WTC11 (cell line): ENCODE data around the gene GAPDHS. TPM values are rescaled to one million over a fixed set of nuclear protein-coding genes. Genes with fewer than 3 reads are reported as not detected.

ENCODE experiments used
- CREM ChIP-seq: sonication (generic); formaldehyde crosslinking; IDR thresholded peaks from 2 replicates; pipeline ENCODE4 v1.8.1; 2022; ENCODE audit warnings: mild to moderate bottlenecking, missing genetic modification reagents, moderate library complexity
- ETV6 ChIP-seq: sonication (generic); formaldehyde crosslinking; IDR thresholded peaks from 2 replicates; pipeline ENCODE4 v1.8.1; 2022; ENCODE audit warnings: mild to moderate bottlenecking, missing genetic modification reagents
- JUN ChIP-seq: sonication (generic); formaldehyde crosslinking; IDR thresholded peaks from 2 replicates; pipeline ENCODE4 v1.8.0; 2023; ENCODE audit warnings: mild to moderate bottlenecking, missing genetic modification reagents
- KAT7 ChIP-seq: sonication (generic); formaldehyde crosslinking; IDR thresholded peaks from 2 replicates; pipeline ENCODE4 v1.8.1; 2023; ENCODE audit warnings: missing genetic modification reagents, mild to moderate bottlenecking, borderline replicate concordance
- MXD4 ChIP-seq: fragments of 250-450 bp; sonication (Bioruptor Pico); IDR thresholded peaks from 2 replicates; pipeline ENCODE4 v1.8.0; 2021; ENCODE audit warnings: mild to moderate bottlenecking, moderate library complexity, borderline replicate concordance
- MYBL2 ChIP-seq: sonication (generic); formaldehyde crosslinking; IDR thresholded peaks from 2 replicates; pipeline ENCODE4 v1.8.1; 2023; ENCODE audit warnings: mild to moderate bottlenecking, moderate library complexity, missing genetic modification reagents
- NFATC4 ChIP-seq: fragments of 250-450 bp; sonication (Bioruptor Pico); IDR thresholded peaks from 2 replicates; pipeline ENCODE4 v1.9.0; 2021; ENCODE audit warnings: mild to moderate bottlenecking
- NFYB ChIP-seq: sonication (generic); formaldehyde crosslinking; conservative IDR thresholded peaks from 2 replicates; pipeline ENCODE4 v1.8.0; 2022; ENCODE audit warnings: low read depth, missing genetic modification reagents
- NR3C1 ChIP-seq: sonication (generic); formaldehyde crosslinking; conservative IDR thresholded peaks from 2 replicates; pipeline ENCODE4 v1.8.1; 2023; ENCODE audit warnings: low read depth, mild to moderate bottlenecking, missing genetic modification reagents
- OVOL2 ChIP-seq: fragments of 250-450 bp; sonication (Bioruptor Pico); IDR thresholded peaks from 2 replicates; pipeline ENCODE4 v1.9.0; 2021; ENCODE audit warnings: mild to moderate bottlenecking, borderline replicate concordance
- SP1 ChIP-seq: sonication (generic); formaldehyde crosslinking; conservative IDR thresholded peaks from 2 replicates; pipeline ENCODE4 v1.8.1; 2022; ENCODE audit warnings: missing genetic modification reagents
- TCF7 ChIP-seq: sonication (generic); formaldehyde crosslinking; IDR thresholded peaks from 2 replicates; pipeline ENCODE4 v1.8.0; 2022; ENCODE audit warnings: mild to moderate bottlenecking, low read depth, missing genetic modification reagents, moderate library complexity
- TP53 ChIP-seq: sonication (generic); formaldehyde crosslinking; IDR thresholded peaks from 2 replicates; pipeline ENCODE4 v1.8.1; 2023; ENCODE audit warnings: mild to moderate bottlenecking, missing genetic modification reagents
- ZNF317 ChIP-seq: sonication (generic); formaldehyde crosslinking; IDR thresholded peaks from 2 replicates; pipeline ENCODE4 v1.8.1; 2023; ENCODE audit warnings: low read depth, mild to moderate bottlenecking, moderate library complexity, missing genetic modification reagents, borderline replicate concordance
- total RNA-seq: library from RNA; stranded (reverse); gene quantifications from 3 replicates; pipeline ENCODE4 v1.2.3, GENCODE V29; 2021
- TF ChIP-seq, protein P1 (sequence below): sonication (generic); formaldehyde crosslinking; IDR thresholded peaks from 2 replicates; pipeline ENCODE4 v1.8.0; 2022; ENCODE audit warnings: missing genetic modification reagents
- TF ChIP-seq, protein P2 (sequence below): sonication (generic); formaldehyde crosslinking; IDR thresholded peaks from 2 replicates; pipeline ENCODE4 v1.8.0; 2022; ENCODE audit warnings: mild to moderate bottlenecking, missing genetic modification reagents
- TF ChIP-seq, protein P3 (sequence below): fragments of 250-450 bp; sonication (Bioruptor Pico); IDR thresholded peaks from 2 replicates; pipeline ENCODE4 v1.8.0; 2021; ENCODE audit warnings: mild to moderate bottlenecking
- TF ChIP-seq, protein P4 (sequence below): sonication (generic); formaldehyde crosslinking; conservative IDR thresholded peaks from 2 replicates; pipeline ENCODE4 v1.8.1; 2023; ENCODE audit warnings: mild to moderate bottlenecking, low read depth, missing genetic modification reagents, moderate library complexity
- TF ChIP-seq, protein P5 (sequence below): fragments of 250-450 bp; sonication (Bioruptor Pico); IDR thresholded peaks from 2 replicates; pipeline ENCODE4 v1.9.0; 2021; ENCODE audit warnings: mild to moderate bottlenecking
- TF ChIP-seq, protein P6 (sequence below): fragments of 250-450 bp; sonication (Bioruptor Pico); IDR thresholded peaks from 2 replicates; pipeline ENCODE4 v1.9.0; 2021; ENCODE audit warnings: mild to moderate bottlenecking, borderline replicate concordance
- TF ChIP-seq, protein P7 (sequence below): sonication (generic); formaldehyde crosslinking; IDR thresholded peaks from 2 replicates; pipeline ENCODE4 v1.8.1; 2023; ENCODE audit warnings: mild to moderate bottlenecking, missing genetic modification reagents
- TF ChIP-seq, protein P8 (sequence below): sonication (generic); formaldehyde crosslinking; IDR thresholded peaks from 2 replicates; pipeline ENCODE4 v1.8.1; 2023; ENCODE audit warnings: mild to moderate bottlenecking, missing genetic modification reagents, moderate library complexity

Gene GAPDHS
- total RNA-seq, 1 experiment from 2014 or later: 0.20 TPM

DNA sequence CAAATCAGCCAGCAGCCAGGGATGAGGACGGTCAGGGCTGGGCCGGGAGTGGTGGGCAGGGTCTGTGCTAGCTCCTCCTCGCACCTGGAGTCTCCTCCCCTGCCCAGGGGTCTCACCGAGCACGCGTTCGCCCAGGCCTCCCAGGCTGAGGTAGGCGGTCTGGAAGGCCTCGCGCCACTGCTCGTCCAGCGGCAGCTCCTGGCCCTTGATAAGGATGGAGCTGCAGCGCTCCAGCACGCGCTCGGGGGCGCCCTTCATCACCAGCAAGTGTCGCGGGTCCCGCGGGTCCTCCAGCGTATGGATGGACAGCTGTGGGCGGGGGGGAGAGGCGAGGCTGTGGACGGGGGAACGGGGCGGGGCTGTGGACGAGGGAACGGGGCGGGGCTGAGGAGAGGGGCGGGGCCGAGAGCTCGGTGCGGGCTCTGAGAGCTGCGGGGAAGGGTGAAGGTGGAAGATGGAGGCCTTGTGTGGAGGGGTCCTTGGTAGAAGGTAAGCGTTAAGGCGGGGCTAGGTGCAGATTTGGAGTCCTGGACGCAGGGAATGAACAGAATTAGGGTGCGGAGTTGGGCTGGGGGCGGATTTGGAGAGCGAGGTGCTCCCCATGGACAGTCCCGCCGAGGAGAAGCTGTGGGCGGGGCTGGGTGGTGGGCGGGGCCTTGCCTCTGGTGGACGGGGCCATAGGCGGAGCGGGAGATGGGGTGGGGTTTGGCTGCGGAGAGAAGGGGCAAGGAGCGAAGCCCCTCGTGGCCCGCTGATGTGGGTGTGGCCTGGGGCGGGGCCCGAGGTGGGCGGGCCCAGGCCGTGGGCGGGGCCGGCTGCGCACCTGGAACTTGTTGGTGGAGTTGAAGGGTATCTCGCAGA lies 24.5 kb downstream of the GAPDHS start (continued):
- TF ChIP-seq, protein P1, sequence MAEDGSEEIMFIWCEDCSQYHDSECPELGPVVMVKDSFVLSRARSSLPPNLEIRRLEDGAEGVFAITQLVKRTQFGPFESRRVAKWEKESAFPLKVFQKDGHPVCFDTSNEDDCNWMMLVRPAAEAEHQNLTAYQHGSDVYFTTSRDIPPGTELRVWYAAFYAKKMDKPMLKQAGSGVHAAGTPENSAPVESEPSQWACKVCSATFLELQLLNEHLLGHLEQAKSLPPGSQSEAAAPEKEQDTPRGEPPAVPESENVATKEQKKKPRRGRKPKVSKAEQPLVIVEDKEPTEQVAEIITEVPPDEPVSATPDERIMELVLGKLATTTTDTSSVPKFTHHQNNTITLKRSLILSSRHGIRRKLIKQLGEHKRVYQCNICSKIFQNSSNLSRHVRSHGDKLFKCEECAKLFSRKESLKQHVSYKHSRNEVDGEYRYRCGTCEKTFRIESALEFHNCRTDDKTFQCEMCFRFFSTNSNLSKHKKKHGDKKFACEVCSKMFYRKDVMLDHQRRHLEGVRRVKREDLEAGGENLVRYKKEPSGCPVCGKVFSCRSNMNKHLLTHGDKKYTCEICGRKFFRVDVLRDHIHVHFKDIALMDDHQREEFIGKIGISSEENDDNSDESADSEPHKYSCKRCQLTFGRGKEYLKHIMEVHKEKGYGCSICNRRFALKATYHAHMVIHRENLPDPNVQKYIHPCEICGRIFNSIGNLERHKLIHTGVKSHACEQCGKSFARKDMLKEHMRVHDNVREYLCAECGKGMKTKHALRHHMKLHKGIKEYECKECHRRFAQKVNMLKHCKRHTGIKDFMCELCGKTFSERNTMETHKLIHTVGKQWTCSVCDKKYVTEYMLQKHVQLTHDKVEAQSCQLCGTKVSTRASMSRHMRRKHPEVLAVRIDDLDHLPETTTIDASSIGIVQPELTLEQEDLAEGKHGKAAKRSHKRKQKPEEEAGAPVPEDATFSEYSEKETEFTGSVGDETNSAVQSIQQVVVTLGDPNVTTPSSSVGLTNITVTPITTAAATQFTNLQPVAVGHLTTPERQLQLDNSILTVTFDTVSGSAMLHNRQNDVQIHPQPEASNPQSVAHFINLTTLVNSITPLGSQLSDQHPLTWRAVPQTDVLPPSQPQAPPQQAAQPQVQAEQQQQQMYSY: no peak
- TF ChIP-seq NR3C1 (CRISPR knock-in tag): no peak
- no peak for TF ChIP-seq MXD4
- TF ChIP-seq ETV6 (CRISPR knock-in tag): no peak
- TF ChIP-seq, protein P2, sequence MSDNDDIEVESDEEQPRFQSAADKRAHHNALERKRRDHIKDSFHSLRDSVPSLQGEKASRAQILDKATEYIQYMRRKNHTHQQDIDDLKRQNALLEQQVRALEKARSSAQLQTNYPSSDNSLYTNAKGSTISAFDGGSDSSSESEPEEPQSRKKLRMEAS: peak; percentile 95
- TF ChIP-seq KAT7 (CRISPR knock-in tag): no peak
- no peak for TF ChIP-seq TP53 (CRISPR knock-in tag)
- no peak for TF ChIP-seq OVOL2 (CRISPR knock-in tag)
- peak; percentile 86 for TF ChIP-seq SP1
- TF ChIP-seq, protein P3, sequence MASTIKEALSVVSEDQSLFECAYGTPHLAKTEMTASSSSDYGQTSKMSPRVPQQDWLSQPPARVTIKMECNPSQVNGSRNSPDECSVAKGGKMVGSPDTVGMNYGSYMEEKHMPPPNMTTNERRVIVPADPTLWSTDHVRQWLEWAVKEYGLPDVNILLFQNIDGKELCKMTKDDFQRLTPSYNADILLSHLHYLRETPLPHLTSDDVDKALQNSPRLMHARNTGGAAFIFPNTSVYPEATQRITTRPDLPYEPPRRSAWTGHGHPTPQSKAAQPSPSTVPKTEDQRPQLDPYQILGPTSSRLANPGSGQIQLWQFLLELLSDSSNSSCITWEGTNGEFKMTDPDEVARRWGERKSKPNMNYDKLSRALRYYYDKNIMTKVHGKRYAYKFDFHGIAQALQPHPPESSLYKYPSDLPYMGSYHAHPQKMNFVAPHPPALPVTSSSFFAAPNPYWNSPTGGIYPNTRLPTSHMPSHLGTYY (CRISPR knock-in tag): no peak
- TF ChIP-seq, protein P4, sequence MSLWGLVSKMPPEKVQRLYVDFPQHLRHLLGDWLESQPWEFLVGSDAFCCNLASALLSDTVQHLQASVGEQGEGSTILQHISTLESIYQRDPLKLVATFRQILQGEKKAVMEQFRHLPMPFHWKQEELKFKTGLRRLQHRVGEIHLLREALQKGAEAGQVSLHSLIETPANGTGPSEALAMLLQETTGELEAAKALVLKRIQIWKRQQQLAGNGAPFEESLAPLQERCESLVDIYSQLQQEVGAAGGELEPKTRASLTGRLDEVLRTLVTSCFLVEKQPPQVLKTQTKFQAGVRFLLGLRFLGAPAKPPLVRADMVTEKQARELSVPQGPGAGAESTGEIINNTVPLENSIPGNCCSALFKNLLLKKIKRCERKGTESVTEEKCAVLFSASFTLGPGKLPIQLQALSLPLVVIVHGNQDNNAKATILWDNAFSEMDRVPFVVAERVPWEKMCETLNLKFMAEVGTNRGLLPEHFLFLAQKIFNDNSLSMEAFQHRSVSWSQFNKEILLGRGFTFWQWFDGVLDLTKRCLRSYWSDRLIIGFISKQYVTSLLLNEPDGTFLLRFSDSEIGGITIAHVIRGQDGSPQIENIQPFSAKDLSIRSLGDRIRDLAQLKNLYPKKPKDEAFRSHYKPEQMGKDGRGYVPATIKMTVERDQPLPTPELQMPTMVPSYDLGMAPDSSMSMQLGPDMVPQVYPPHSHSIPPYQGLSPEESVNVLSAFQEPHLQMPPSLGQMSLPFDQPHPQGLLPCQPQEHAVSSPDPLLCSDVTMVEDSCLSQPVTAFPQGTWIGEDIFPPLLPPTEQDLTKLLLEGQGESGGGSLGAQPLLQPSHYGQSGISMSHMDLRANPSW: no peak
- TF ChIP-seq, protein P5, sequence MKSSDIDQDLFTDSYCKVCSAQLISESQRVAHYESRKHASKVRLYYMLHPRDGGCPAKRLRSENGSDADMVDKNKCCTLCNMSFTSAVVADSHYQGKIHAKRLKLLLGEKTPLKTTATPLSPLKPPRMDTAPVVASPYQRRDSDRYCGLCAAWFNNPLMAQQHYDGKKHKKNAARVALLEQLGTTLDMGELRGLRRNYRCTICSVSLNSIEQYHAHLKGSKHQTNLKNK (CRISPR knock-in tag): no peak
- TF ChIP-seq CREM (CRISPR knock-in tag): no peak
- TF ChIP-seq, protein P6, sequence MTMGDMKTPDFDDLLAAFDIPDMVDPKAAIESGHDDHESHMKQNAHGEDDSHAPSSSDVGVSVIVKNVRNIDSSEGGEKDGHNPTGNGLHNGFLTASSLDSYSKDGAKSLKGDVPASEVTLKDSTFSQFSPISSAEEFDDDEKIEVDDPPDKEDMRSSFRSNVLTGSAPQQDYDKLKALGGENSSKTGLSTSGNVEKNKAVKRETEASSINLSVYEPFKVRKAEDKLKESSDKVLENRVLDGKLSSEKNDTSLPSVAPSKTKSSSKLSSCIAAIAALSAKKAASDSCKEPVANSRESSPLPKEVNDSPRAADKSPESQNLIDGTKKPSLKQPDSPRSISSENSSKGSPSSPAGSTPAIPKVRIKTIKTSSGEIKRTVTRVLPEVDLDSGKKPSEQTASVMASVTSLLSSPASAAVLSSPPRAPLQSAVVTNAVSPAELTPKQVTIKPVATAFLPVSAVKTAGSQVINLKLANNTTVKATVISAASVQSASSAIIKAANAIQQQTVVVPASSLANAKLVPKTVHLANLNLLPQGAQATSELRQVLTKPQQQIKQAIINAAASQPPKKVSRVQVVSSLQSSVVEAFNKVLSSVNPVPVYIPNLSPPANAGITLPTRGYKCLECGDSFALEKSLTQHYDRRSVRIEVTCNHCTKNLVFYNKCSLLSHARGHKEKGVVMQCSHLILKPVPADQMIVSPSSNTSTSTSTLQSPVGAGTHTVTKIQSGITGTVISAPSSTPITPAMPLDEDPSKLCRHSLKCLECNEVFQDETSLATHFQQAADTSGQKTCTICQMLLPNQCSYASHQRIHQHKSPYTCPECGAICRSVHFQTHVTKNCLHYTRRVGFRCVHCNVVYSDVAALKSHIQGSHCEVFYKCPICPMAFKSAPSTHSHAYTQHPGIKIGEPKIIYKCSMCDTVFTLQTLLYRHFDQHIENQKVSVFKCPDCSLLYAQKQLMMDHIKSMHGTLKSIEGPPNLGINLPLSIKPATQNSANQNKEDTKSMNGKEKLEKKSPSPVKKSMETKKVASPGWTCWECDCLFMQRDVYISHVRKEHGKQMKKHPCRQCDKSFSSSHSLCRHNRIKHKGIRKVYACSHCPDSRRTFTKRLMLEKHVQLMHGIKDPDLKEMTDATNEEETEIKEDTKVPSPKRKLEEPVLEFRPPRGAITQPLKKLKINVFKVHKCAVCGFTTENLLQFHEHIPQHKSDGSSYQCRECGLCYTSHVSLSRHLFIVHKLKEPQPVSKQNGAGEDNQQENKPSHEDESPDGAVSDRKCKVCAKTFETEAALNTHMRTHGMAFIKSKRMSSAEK: no peak
- no peak for TF ChIP-seq JUN (CRISPR knock-in tag)
- TF ChIP-seq, protein P7, sequence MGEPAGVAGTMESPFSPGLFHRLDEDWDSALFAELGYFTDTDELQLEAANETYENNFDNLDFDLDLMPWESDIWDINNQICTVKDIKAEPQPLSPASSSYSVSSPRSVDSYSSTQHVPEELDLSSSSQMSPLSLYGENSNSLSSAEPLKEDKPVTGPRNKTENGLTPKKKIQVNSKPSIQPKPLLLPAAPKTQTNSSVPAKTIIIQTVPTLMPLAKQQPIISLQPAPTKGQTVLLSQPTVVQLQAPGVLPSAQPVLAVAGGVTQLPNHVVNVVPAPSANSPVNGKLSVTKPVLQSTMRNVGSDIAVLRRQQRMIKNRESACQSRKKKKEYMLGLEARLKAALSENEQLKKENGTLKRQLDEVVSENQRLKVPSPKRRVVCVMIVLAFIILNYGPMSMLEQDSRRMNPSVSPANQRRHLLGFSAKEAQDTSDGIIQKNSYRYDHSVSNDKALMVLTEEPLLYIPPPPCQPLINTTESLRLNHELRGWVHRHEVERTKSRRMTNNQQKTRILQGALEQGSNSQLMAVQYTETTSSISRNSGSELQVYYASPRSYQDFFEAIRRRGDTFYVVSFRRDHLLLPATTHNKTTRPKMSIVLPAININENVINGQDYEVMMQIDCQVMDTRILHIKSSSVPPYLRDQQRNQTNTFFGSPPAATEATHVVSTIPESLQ: no peak
- TF ChIP-seq NFYB: no peak
- no peak for TF ChIP-seq NFATC4
- TF ChIP-seq TCF7: no peak
- TF ChIP-seq, protein P8, sequence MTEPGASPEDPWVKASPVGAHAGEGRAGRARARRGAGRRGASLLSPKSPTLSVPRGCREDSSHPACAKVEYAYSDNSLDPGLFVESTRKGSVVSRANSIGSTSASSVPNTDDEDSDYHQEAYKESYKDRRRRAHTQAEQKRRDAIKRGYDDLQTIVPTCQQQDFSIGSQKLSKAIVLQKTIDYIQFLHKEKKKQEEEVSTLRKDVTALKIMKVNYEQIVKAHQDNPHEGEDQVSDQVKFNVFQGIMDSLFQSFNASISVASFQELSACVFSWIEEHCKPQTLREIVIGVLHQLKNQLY (CRISPR knock-in tag): no peak
- TF ChIP-seq MYBL2 (CRISPR knock-in tag): no peak
- TF ChIP-seq ZNF317 (CRISPR knock-in tag): no peak
